VCaP (cell line): ENCODE measurements around the gene HCFC1.
A peak's percentile ranks its signal among the peaks of the same experiment; 100 is the strongest.

Experiments
- H3K27ac ChIP-seq: fragments of 450-650 bp; 2 replicates; pipeline ENCODE4 v1.5.1; 2017
- CTCF ChIP-seq: fragments of 450-650 bp; conservative IDR thresholded peaks from 2 replicates; pipeline ENCODE4 v1.5.1; 2017; ENCODE audit warnings: mild to moderate bottlenecking, moderate library complexity

Gene HCFC1

GRCh38 chrX:153971450-153972367 is at the start of gene HCFC1:
Gene HCFC1 (minus strand): TSS chrX:153971818. CDS start chrX:153970840, 978 bp downstream.
- H3K27ac ChIP-seq, result peak within 1 kb of the TSS; percentile 98
- TF ChIP-seq CTCF, result no peak

DNA sequence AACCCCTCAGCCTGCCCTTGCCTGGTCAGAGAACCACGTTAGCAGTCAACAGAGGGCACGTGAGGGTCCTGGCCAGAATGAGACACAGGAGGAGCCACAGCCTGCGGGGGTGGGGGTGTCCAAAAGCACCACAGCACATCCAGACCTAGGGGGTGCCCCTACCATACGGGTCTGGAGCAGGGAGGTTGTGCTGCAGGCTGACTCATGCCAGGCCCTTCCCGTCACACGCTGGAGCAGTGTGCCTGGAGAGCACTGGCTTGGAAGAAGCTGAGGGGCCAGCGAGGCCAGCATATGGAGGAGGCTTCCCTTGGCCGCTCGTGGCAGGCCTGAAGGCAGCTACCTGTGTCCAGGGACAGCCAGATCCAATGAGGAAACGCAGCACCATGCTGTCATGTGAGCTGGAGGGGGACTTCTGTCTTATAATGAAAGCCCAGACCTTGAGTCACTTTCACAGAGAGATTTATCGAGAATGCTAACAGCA is 49.6 kb upstream of the HCFC1 start:
- TF ChIP-seq CTCF, result no peak
- peak overlapping the region; percentile 91 for H3K27ac ChIP-seq

DNA sequence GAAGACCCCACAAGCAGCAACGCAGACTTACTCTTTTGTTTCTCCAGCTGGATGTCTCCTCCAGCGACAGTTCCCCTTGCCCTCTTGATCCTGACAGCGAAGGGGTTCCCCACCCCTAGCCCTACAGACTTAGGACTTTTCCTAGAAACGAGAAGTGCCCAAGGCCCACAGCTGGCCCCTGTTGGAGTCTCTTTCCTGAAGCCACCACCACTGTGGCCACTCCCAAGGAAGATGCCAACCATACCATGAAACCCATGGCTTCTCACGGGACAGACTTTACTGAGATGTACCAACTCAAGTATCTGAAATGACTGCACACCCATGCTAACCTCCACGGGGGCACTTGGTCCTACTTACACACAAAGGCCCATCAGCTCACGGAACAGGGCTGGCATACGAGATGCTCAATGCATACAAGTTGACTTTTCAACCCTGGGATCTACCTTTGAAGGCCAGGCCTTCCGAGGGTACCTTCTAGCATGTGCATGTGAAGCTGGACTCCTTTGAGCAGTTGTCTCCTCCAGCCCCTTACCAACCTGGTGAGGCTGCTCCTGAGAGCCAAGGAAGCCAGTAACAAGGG is 49.0 kb upstream of the HCFC1 start:
- TF ChIP-seq CTCF, result no peak
- H3K27ac ChIP-seq, result peak overlapping the region; percentile 91

DNA sequence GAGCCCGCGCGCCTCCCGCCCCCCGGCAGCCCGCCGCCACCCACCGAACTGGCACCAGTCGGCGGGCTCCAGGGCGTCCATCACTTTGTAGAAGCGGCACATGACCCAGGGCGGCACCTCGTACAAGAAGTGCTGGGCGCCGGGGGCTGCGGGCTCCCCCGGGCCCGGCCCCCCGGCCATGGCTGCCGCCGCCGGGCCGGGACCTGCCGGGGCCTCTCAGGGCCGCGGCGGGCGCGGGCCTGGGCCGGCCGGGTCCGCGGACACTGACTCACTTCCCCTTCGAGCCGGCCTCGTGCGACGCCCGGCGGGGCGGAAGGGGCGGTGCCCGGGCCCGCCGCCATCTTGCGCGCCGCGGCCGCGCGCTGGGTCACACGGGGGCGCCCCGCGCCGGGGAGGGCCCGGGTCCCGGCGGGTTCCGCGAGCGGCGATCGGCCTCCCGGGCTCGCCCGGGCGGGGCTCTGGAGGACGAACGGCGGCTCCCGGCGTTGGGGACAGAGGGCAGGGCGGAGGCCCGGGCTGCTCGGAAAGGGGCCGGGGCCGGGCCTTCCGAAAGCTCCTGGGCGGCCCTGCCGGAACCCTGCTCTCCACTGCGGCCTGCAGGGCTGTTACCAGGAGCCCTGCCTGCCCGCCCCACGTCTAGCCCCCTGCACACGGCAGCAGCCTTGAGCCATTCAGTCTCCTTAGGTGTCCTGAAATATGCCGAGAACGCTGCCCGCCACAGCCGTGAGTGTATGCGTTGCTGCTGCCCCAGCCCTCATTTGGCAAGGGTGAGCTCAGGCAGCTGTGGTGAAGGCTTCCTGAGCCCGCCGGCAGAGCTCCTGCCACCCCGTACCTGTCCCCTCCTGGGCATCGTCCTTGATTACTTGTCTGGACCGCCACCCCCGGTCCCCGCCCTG is 48.3 kb upstream of the HCFC1 start, which contains the start of gene IRAK1:
Gene IRAK1, minus strand, starts transcription at position 270 of the 896 bp plus-strand sequence. Its CDS starts 90 bp downstream, at position 180.
- no peak; the same call in 1 of the 2 replicates for TF ChIP-seq CTCF
- H3K27ac ChIP-seq, result peak within 1 kb of the TSS; percentile 91

DNA sequence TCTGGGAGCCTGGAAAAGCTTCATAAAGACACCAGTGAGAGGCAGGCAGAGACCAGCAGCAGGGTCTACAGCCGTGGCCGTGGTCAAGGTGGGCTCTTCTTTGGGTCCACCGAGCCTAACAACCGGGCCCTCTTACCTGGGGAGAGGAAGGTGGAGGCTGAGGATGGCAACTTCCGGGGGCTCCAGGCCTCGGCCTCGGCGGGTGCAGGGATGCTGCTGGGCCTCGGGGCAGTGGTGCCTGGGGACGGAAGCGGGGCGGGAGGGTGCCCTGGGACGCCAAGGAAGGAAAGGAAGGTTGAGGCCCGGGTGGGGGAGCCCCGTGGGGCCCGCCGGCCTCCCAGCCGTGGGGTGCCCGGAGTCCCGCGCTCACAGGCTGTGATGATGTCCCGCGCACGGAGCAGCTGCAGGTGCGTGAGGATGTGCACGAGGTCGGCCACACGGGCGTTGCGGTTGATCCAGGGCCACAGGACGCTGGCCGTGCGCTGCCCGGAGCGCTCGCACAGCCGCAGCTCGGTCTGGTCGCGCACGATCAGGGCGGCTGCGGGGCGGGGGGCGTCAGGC is 47.5 kb upstream of the HCFC1 start:
- H3K27ac ChIP-seq, result peak overlapping the region; percentile 91
- TF ChIP-seq CTCF, result no peak

GRCh38 chrX:154018518-154019060 is 47.0 kb upstream of the HCFC1 start:
- peak overlapping the region; percentile 91 for H3K27ac ChIP-seq
- no peak for TF ChIP-seq CTCF
